Heart right ventricle (tissue), 16 donors: ENCODE measurements around the gene CAST. TPM values are rescaled to one million over a fixed set of nuclear protein-coding genes. Genes with fewer than 3 reads are reported as not detected.

Experiments used
- ATAC-seq, 8 donors: fragments of 200-7000 bp; cut with Tn5 transposase; one replicate each; pipeline ENCODE4 v1.9.1; 2020; ENCODE audit warnings: mild to moderate bottlenecking in 8 of 8, moderate library complexity in 8 of 8, moderate number of reproducible peaks in 1 of 8
- DNase-seq, 2 donors: peaks; one replicate each; pipeline ENCODE4 v3.0.0-alpha.2; 2020
- H3K27ac ChIP-seq, 10 donors: fragments of 200-600 bp; sonication (generic) in 2 of 10; one replicate each; pipeline versions ENCODE4 v1.5.0 to v1.8.0; 2020 to 2022; ENCODE audit warnings: mild to moderate bottlenecking in 3 of 10
- H3K27me3 ChIP-seq, 7 donors: fragments of 200-600 bp; one replicate each; pipeline ENCODE4 v1.8.0; 2021 to 2022; ENCODE audit warnings: mild to moderate bottlenecking in 2 of 7
- H3K36me3 ChIP-seq, 9 donors: fragments of 200-600 bp; sonication (generic) in 1 of 9; one replicate each; pipeline versions ENCODE4 v1.5.0 to v1.8.0; 2020 to 2022; ENCODE audit warnings: mild to moderate bottlenecking in 2 of 9
- H3K4me1 ChIP-seq, 9 donors: fragments of 200-600 bp; sonication (generic) in 1 of 9; one replicate each; pipeline versions ENCODE4 v1.5.0 to v1.8.0; 2020 to 2022; ENCODE audit warnings: mild to moderate bottlenecking in 4 of 9
- H3K4me3 ChIP-seq, 10 donors: fragments of 200-600 bp; sonication (generic) in 2 of 10; one replicate each; pipeline versions ENCODE4 v1.5.0 to v1.8.0; 2020 to 2022; ENCODE audit warnings: mild to moderate bottlenecking in 7 of 10, moderate library complexity in 2 of 10
- H3K9me3 ChIP-seq, 11 donors: fragments of 200-600 bp in 10 of 11; sonication (generic) in 2 of 11; one replicate each; pipeline versions ENCODE4 v1.5.0 to v1.8.0; 2013 to 2022; ENCODE audit warnings: mild to moderate bottlenecking in 2 of 11, control low read depth in 1 of 11, moderate library complexity in 1 of 11
- CTCF ChIP-seq, 9 donors: fragments of 200-600 bp; sonication (generic) in 2 of 9; IDR thresholded peaks; one replicate each; pipeline versions ENCODE4 v1.5.0 to v1.8.0; 2021 to 2022; ENCODE audit warnings: antibody characterized with exemption in 9 of 9, mild to moderate bottlenecking in 5 of 9, moderate library complexity in 1 of 9
- WGBS, 2 donors: extraction: QIAGEN DNeasy Blood & Tissue Kit; methylation state at CpG; one replicate each; pipeline ENCODE4 v1.1.7; 2013; ENCODE audit warnings: inconsistent platforms in 1 of 2; 5-methylcytosine and 5-hydroxymethylcytosine counted together
- intact Hi-C, 10 donors: fragments of 100-400 bp; cut with DNase I; formaldehyde crosslinking; loops; one replicate each; pipeline versions ENCODE4 v1.11.1 to v1.14.2; 2022
- polyA plus RNA-seq, 2 donors: library from polyadenylated mRNA; stranded (reverse); fragments of 200-250 nt; gene quantifications; one replicate each; pipeline ENCODE4 v1.2.3, GENCODE V29; 2013
- total RNA-seq, 10 donors: library from RNA; stranded (reverse); fragmentation: NEBNext Ultra II Directional in 3 of 10; extraction: Animal tissue kit (Norgen Biotek cat#: 25700) in 3 of 10; gene quantifications; one replicate each; pipeline versions ENCODE4 v1.2.1 to v1.2.4, GENCODE V29; 2021 to 2023
- donor health status: Arrhythmogenic right ventricular cardiomyopathy.
- donor health status: ischemic (EF 13 %, LVEDD 7.1; RV severe dilation, severe dysfunction).
- donor health status: healthy with polysubstance abuse.
- donor health status: DM: no; HTN: yes; CAD: no.
- donor health status: DM: no; HTN: no; CAD: no.
- donor health status: ischemic (EF 25% LVEDD 6.9; RV normal size, moderate dysfunction).
- donor health status: ischemic (EF 25% LVEDD 5.7; RV mildly dilated, moderate dysfunction).
- donor health status: healthy.
- donor health status: DM: yes; HTN: yes; CAD: no.
- donor health status: Ischemic cardiomyopathy.
- donor health status: ischemic (EF 35%, LVEDD 5.7; RV mildly dilated, moderate dysfunction).
- donor health status: nonischemic (EF 11% LVEDD 7.7; RV severe dilation, severe dysfunction).
- donor health status: DM: yes; HTN: yes; CAD: no.
- donor health status: PGD.
- donor health status: ischemic (EF 29% LVEDD 5.4; RV normal size, mild dysfunction).
- donor health status: nonischemic (EF 23%, LVEDD 6.1; RV moderate dilation, normal function).

CAST gene
- total and polyA plus RNA-seq, 12 donors: 174 to 783 (median 488) TPM

GRCh38 chr5:96625365-96625764, 36.8 kb upstream of the CAST start:
- intact Hi-C loops: loop anchor here in 2 of 10 donors (5.0 to 10.0 kb wide), 2 partner anchors 37 to 519 kb away; partner anchors contain the start of genes CAST (in 1 of the 2) and LIX1 (in 1 of the 2)
- no peak for DNase-seq
- Histone ChIP-seq H3K27me3 (no peaks in the 10 kb centered on the region), H3K9me3 (no peaks in the 10 kb centered on the region), H3K4me3 (no peak overlapping the region), H3K4me1 (peaks cover 0 to 12% (median 0%) of the 10 kb centered on the region in 9 donors), H3K36me3 (no peaks in the 10 kb centered on the region), H3K27ac (no peak overlapping the region)
- ATAC-seq: no peak
- no peak for TF ChIP-seq CTCF (IDR thresholded peaks at IDR 0.05)
- 67% methylated on average over 2 of the region's 2 CpGs for WGBS, 2 donors

GRCh38 chr5:96626956-96627355, 35.2 kb upstream of the CAST start:
- no peak for TF ChIP-seq CTCF (IDR thresholded peaks at IDR 0.05)
- no peak for ATAC-seq
- intact Hi-C loops: loop anchor here in 2 of 10 donors (5.0 to 10.0 kb wide), 2 partner anchors 35 to 518 kb away; partner anchors contain the start of genes CAST (in 1 of the 2) and LIX1 (in 1 of the 2)
- Histone ChIP-seq H3K27me3 (no peaks in the 10 kb centered on the region), H3K27ac (no peak overlapping the region), H3K4me3 (no peak overlapping the region), H3K36me3 (no peaks in the 10 kb centered on the region), H3K9me3 (no peaks in the 10 kb centered on the region), H3K4me1 (peaks cover 0 to 13% (median 0%) of the 10 kb centered on the region in 9 donors)
- no peak for DNase-seq
- WGBS, 2 donors: 96 to 98% methylated on average over 2 of the region's 2 CpGs

GRCh38 chr5:96627792-96628398, 34.3 kb upstream of the CAST start:
- no peaks in the 10 kb centered on the region for H3K9me3 ChIP-seq
- ATAC-seq: no peak

GRCh38 chr5:96628406-96628805, 33.8 kb upstream of the CAST start:
- intact Hi-C loops: loop anchor here in 2 of 10 donors (5.0 to 10.0 kb wide), 2 partner anchors 34 to 516 kb away; partner anchors contain the start of genes CAST (in 1 of the 2) and LIX1 (in 1 of the 2)
- ATAC-seq (no peak), DNase-seq (no peak)
- no peak for TF ChIP-seq CTCF (IDR thresholded peaks at IDR 0.05)
- Histone ChIP-seq H3K4me3 (no peak overlapping the region), H3K27me3 (no peaks in the 10 kb centered on the region), H3K9me3 (no peaks in the 10 kb centered on the region), H3K4me1 (peaks cover 0 to 9% (median 3%) of the 10 kb centered on the region in 9 donors), H3K27ac (no peak overlapping the region), H3K36me3 (no peaks in the 10 kb centered on the region)
- 80 to 89% methylated on average over 3 of the region's 3 CpGs for WGBS, 2 donors

More at GRCh38 chr5:96627792-96628398, 34.3 kb upstream of the CAST start:
- no peak for DNase-seq
- H3K4me3 ChIP-seq: no peak overlapping the region
- intact Hi-C loops: loop anchor here in 2 of 10 donors (5.0 to 10.0 kb wide), 2 partner anchors 34 to 517 kb away; partner anchors contain the start of genes CAST (in 1 of the 2) and LIX1 (in 1 of the 2)
- no peak overlapping the region for H3K27ac ChIP-seq
- WGBS, 2 donors: 95 to 96% methylated on average over 2 of the region's 2 CpGs
- no peaks in the 10 kb centered on the region for H3K36me3 ChIP-seq
- no peak for TF ChIP-seq CTCF (IDR thresholded peaks at IDR 0.05)
- H3K4me1 ChIP-seq: peaks cover 0 to 9% (median 0%) of the 10 kb centered on the region in 9 donors
- no peaks in the 10 kb centered on the region for H3K27me3 ChIP-seq
